Endodermal cell (in vitro differentiated cells): ENCODE data around the gene DNAAF5. TPM values are rescaled to one million over a fixed set of nuclear protein-coding genes. Genes with fewer than 3 reads are reported as not detected.

Experiments used
- DNase-seq: peaks from one replicate; pipeline ENCODE4 v3.0.0-alpha.2; 2017
- H3K27ac ChIP-seq: 2 replicates; pipeline ENCODE4 v1.5.1; 2013; ENCODE audit warnings: mild to moderate bottlenecking, low read depth, low read length, moderate library complexity
- H3K27me3 ChIP-seq: 2 replicates; pipeline ENCODE4 v1.6.1; 2013; ENCODE audit warnings: mild to moderate bottlenecking, low read length, moderate library complexity; ENCODE audit not compliant: insufficient read depth, control insufficient read depth, poor library complexity, severe bottlenecking
- H3K36me3 ChIP-seq: 2 replicates; pipeline ENCODE4 v1.7.0; 2013; ENCODE audit warnings: mild to moderate bottlenecking, low read length, moderate library complexity; ENCODE audit not compliant: control insufficient read depth, insufficient read depth
- H3K4me1 ChIP-seq: one replicate; pipeline ENCODE4 v1.7.0; 2013; ENCODE audit warnings: low read length; ENCODE audit not compliant: control insufficient read depth, insufficient read depth
- H3K4me3 ChIP-seq: 2 replicates; pipeline ENCODE4 v1.5.1; 2013; ENCODE audit warnings: mild to moderate bottlenecking, low read length, moderate library complexity
- H3K9ac ChIP-seq: 2 replicates; pipeline ENCODE4 v1.6.1; 2013; ENCODE audit warnings: mild to moderate bottlenecking, low read length, moderate library complexity; ENCODE audit not compliant: poor library complexity, severe bottlenecking; ENCODE audit errors: extremely low read depth
- H3K9me3 ChIP-seq: 2 replicates; pipeline ENCODE4 v1.6.1; 2013; ENCODE audit warnings: mild to moderate bottlenecking, low read length, moderate library complexity; ENCODE audit not compliant: control insufficient read depth
- H3K27ac Mint-ChIP-seq: 2 replicates; pipeline ENCODE4 v1.8.0; 2020; ENCODE audit warnings: mixed read lengths
- H3K27me3 Mint-ChIP-seq: 2 replicates; pipeline ENCODE4 v1.8.0; 2021; ENCODE audit warnings: mild to moderate bottlenecking, mixed read lengths; ENCODE audit not compliant: insufficient read depth
- H3K36me3 Mint-ChIP-seq: 2 replicates; pipeline ENCODE4 v1.8.0; 2020; ENCODE audit warnings: low read depth, mixed read lengths
- H3K4me1 Mint-ChIP-seq: 2 replicates; pipeline ENCODE4 v1.8.0; 2020; ENCODE audit warnings: mixed read lengths
- H3K4me3 Mint-ChIP-seq: 2 replicates; pipeline ENCODE4 v1.8.0; 2020; ENCODE audit warnings: mild to moderate bottlenecking, moderate library complexity, mixed read lengths
- H3K9me3 Mint-ChIP-seq: 2 replicates; pipeline ENCODE4 v1.8.0; 2020; ENCODE audit warnings: mild to moderate bottlenecking, mixed read lengths
- CTCF ChIP-seq: fragments of 200-600 bp; sonication (generic); conservative IDR thresholded peaks from 2 replicates; pipeline ENCODE4 v1.5.0; 2021; ENCODE audit warnings: antibody characterized with exemption, mild to moderate bottlenecking
- WGBS, 2 experiments: methylation state at CpG; one replicate each; pipeline versions ENCODE4 v1.1.5 to v1.1.7; 2013; ENCODE audit warnings: missing lambda C conversion rate in 2 of 2, mixed read lengths in 1 of 2; ENCODE audit not compliant: insufficient coverage in 1 of 2, insufficient read length in 1 of 2; 5-methylcytosine and 5-hydroxymethylcytosine counted together
- total RNA-seq, 2 donors: library from RNA; stranded (reverse); fragmentation: NEBNext Ultra II Directional in 1 of 2; extraction: Animal tissue kit (Norgen Biotek cat#: 25700) in 1 of 2; gene quantifications; 2 replicates in 1 of 2; 3 replicates in 1 of 2; pipeline ENCODE4 v1.2.1, GENCODE V29; 2021

DNAAF5 gene
- total RNA-seq, 2 donors from 2014 or later = 54.2 to 54.3 TPM

DNA sequence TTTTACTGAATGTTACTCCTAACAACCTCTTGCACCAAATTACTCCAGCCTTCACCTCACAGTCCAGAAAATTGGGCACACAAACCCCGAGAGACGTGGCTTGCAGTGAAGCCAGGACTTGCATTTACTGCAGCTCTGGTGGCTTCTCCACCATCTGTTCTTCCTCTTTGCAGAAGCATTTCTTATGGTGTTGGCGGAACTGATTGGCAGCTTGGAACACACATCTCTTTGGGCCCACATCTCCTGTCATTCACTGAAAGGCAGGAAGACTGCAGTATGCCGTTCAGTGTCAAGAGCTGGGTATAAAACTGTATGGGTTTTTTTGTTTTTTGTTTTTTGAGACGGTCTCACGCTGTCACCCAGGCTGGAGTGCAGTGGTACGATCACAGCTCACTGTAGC is 38.9 kb downstream of the DNAAF5 start:
- Mint-ChIP-seq H3K4me3 (no peak overlapping the region), H3K27ac (no peak overlapping the region), H3K4me1 (no peaks in the 10 kb centered on the region), H3K27me3 (no peaks in the 10 kb centered on the region), H3K36me3 (peaks cover 45% of the 10 kb centered on the region), H3K9me3 (no peaks in the 10 kb centered on the region)
- peaks cover 43% of the 10 kb centered on the region for H3K36me3 ChIP-seq
- no peak overlapping the region for H3K4me3 ChIP-seq
- no peak overlapping the region for H3K27ac ChIP-seq
- WGBS, 2 experiments = 87 to 91% methylated on average over 7 of the region's 7 CpGs
- no peak for TF ChIP-seq CTCF
- H3K9ac ChIP-seq = no peak overlapping the region
- DNase-seq = no peak
- no peaks in the 10 kb centered on the region for H3K9me3 ChIP-seq
- no peaks in the 10 kb centered on the region for H3K4me1 ChIP-seq
- no peaks in the 10 kb centered on the region for H3K27me3 ChIP-seq

- no peak for TF ChIP-seq CTCF
- Histone ChIP-seq H3K4me3 (no peak overlapping the region), H3K27me3 (no peaks in the 10 kb centered on the region), H3K27ac (no peak overlapping the region), H3K36me3 (peaks cover 44% of the 10 kb centered on the region), H3K9ac (no peak overlapping the region), H3K9me3 (no peaks in the 10 kb centered on the region), H3K4me1 (no peaks in the 10 kb centered on the region)
- H3K4me1 Mint-ChIP-seq = no peaks in the 10 kb centered on the region
- DNase-seq = no peak
- 89 to 90% methylated on average over 12 to 21 of the region's 21 CpGs for WGBS, 2 experiments
- H3K9me3 Mint-ChIP-seq = no peaks in the 10 kb centered on the region
- no peak overlapping the region for H3K27ac Mint-ChIP-seq
- peaks cover 44% of the 10 kb centered on the region for H3K36me3 Mint-ChIP-seq
- H3K4me3 Mint-ChIP-seq = no peak overlapping the region
- no peaks in the 10 kb centered on the region for H3K27me3 Mint-ChIP-seq
These were observed 41.1 kb downstream of the DNAAF5 start for GRCh38 chr7:767580-767940.

GRCh38 chr7:767941-768731 is 41.6 kb downstream of the DNAAF5 start:
- no peaks in the 10 kb centered on the region for H3K9me3 ChIP-seq

More at GRCh38 chr7:767941-768731, 41.6 kb downstream of the DNAAF5 start:
- no peak overlapping the region for H3K27ac Mint-ChIP-seq
- Histone ChIP-seq H3K4me1 (no peaks in the 10 kb centered on the region), H3K9ac (no peak overlapping the region), H3K27ac (no peak overlapping the region), H3K4me3 (no peak overlapping the region), H3K27me3 (no peaks in the 10 kb centered on the region), H3K36me3 (peaks cover 40% of the 10 kb centered on the region)
- H3K4me1 Mint-ChIP-seq = no peaks in the 10 kb centered on the region
- H3K36me3 Mint-ChIP-seq = peaks cover 44% of the 10 kb centered on the region
- no peaks in the 10 kb centered on the region for H3K9me3 Mint-ChIP-seq
- H3K4me3 Mint-ChIP-seq = no peak overlapping the region
- H3K27me3 Mint-ChIP-seq = no peaks in the 10 kb centered on the region
- TF ChIP-seq CTCF = no peak
- 94% methylated on average over 61 to 65 of the region's 65 CpGs for WGBS, 2 experiments
- DNase-seq = peak; percentile 39
